ENCODE measurements around the gene HAUS3. TPM values are rescaled to one million over a fixed set of nuclear protein-coding genes. Genes with fewer than 3 reads are reported as not detected.

HAUS3 gene
- total and polyA plus RNA-seq, 4 donors: 5.6 to 21.0 (median 12.1) TPM

DNA sequence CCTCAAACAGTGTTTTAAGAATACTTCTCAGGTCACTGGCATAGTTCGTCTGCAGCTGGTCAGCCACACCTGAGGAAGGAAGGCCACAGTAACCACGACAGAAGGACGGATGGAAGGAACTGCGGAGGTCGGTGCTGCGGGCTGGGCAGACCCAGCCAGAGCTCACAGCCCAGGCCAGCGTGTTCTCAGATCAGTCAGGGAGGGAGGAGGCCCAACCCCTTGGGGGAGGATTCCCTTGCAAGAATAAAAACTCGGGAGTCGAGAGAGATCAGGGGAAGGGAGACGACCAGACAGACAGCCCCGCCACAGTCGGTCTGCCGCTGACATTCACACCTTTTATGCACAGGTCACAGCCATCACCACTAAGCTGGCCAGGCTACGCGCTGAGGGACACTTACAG is 31.3 kb upstream of the HAUS3 start:
- TF ChIP-seq, protein P1, sequence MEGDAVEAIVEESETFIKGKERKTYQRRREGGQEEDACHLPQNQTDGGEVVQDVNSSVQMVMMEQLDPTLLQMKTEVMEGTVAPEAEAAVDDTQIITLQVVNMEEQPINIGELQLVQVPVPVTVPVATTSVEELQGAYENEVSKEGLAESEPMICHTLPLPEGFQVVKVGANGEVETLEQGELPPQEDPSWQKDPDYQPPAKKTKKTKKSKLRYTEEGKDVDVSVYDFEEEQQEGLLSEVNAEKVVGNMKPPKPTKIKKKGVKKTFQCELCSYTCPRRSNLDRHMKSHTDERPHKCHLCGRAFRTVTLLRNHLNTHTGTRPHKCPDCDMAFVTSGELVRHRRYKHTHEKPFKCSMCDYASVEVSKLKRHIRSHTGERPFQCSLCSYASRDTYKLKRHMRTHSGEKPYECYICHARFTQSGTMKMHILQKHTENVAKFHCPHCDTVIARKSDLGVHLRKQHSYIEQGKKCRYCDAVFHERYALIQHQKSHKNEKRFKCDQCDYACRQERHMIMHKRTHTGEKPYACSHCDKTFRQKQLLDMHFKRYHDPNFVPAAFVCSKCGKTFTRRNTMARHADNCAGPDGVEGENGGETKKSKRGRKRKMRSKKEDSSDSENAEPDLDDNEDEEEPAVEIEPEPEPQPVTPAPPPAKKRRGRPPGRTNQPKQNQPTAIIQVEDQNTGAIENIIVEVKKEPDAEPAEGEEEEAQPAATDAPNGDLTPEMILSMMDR (IDR thresholded peaks at IDR 0.05; ENCODE audit: control extremely low read depth, extremely low read depth): no peak
- peaks cover 0 to 19% (median 0%) of the 10 kb centered on the region in 5 donors for H3K4me1 ChIP-seq (ENCODE audit: control insufficient read depth in 5 of 5, insufficient read depth in 5 of 5, low read length in 5 of 5)
- H3K27ac ChIP-seq (ENCODE audit: low read depth in 1 of 2, low read length in 1 of 2): no peak overlapping the region
- no peak overlapping the region for H3K9ac ChIP-seq (ENCODE audit: insufficient read depth in 1 of 2, low read length in 2 of 2)
- H3K27me3 ChIP-seq (ENCODE audit: control insufficient read depth in 3 of 3, insufficient read depth in 3 of 3, low read length in 2 of 3): no peaks in the 10 kb centered on the region
- peaks cover 0 to 2% (median 0%) of the 10 kb centered on the region in 4 donors for H3K36me3 ChIP-seq (ENCODE audit: control insufficient read depth in 4 of 4, insufficient read depth in 4 of 4, low read length in 4 of 4)
- no peak for DNase-seq
- ATAC-seq (ENCODE audit: insufficient read depth, low FRiP score): no peak
- H3K4me3 ChIP-seq: no peak overlapping the region
- no peaks in the 10 kb centered on the region for H3K9me3 ChIP-seq (ENCODE audit: control insufficient read depth in 4 of 4, insufficient read depth in 3 of 4, low read length in 3 of 4)
- 78 to 81% methylated on average over 15 of the region's 15 CpGs for WGBS, 2 donors

DNA sequence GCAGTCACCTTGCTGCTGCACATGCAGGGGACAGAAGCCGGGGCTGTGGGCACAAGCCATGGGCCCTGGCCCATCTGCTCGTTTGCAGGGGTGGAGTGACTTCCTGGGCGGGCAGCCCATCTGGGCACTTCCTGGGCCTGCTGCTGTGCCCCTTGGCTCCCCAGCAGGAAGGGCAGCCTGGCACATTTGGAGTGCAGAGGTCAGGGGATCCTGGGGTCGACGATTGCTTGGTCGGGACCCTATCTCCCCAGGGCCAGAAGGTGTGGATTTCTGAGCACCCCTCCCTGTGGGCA is 30.9 kb upstream of the HAUS3 start:
- Histone ChIP-seq H3K27me3 (ENCODE audit: control insufficient read depth in 3 of 3, insufficient read depth in 3 of 3, low read length in 2 of 3) (no peaks in the 10 kb centered on the region), H3K9ac (ENCODE audit: insufficient read depth in 1 of 2, low read length in 2 of 2) (no peak overlapping the region), H3K4me1 (ENCODE audit: control insufficient read depth in 5 of 5, insufficient read depth in 5 of 5, low read length in 5 of 5) (peaks cover 0 to 19% (median 0%) of the 10 kb centered on the region in 5 donors), H3K27ac (ENCODE audit: low read depth in 1 of 2, low read length in 1 of 2) (no peak overlapping the region), H3K4me3 (no peak overlapping the region), H3K9me3 (ENCODE audit: control insufficient read depth in 4 of 4, insufficient read depth in 3 of 4, low read length in 3 of 4) (no peaks in the 10 kb centered on the region), H3K36me3 (ENCODE audit: control insufficient read depth in 4 of 4, insufficient read depth in 4 of 4, low read length in 4 of 4) (peaks cover 0 to 2% (median 0%) of the 10 kb centered on the region in 4 donors)
- 77 to 81% methylated on average over 6 of the region's 6 CpGs for WGBS, 2 donors
- DNase-seq: no peak
- TF ChIP-seq, protein P1 (IDR thresholded peaks at IDR 0.05; ENCODE audit: control extremely low read depth, extremely low read depth): no peak
- no peak for ATAC-seq (ENCODE audit: insufficient read depth, low FRiP score)

DNA sequence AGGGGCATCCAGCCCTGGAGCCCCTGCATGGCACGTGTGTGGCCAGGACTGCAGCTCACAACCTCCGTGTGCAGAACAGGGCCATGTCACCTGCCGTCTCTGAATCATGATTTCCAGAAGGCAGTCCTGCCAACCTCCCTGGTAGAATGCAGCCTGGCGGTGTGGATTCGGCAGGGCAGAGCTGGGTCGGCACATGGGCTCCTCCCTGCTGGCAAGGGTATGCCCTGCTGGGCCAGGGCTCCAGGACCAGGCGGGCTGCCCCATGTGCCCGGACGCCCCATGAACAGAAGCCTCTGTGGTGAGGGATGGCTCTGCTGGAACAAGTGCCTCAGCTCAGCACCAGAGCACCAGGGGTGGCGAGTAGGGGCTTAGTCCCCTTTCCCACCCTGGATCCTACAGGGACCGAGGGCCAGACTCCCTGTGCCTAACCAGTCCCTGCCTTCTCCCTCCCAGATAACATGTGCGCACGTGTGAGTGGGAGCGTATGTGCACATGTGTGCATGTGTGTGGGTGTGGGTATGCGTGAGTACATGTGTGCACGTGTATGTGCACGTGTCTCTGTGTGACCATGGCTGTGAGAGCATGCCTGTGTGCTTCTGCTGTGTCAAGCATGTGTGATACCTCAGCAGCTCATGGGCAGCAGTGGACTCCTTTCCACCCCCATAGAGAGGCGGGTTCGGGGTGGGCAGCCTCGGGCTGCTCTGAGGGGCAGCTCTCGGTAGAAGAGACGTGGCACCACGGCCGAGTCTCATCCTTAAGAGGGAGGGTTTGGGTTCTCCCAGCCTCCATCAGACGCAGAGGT is 30.3 kb upstream of the HAUS3 start:
- no peak for ATAC-seq (ENCODE audit: insufficient read depth, low FRiP score)
- H3K4me1 ChIP-seq (ENCODE audit: control insufficient read depth in 5 of 5, insufficient read depth in 5 of 5, low read length in 5 of 5): peaks cover 0 to 25% (median 0%) of the 10 kb centered on the region in 5 donors
- TF ChIP-seq, protein P1 (IDR thresholded peaks at IDR 0.05; ENCODE audit: control extremely low read depth, extremely low read depth): no peak
- H3K27ac ChIP-seq (ENCODE audit: low read depth in 1 of 2, low read length in 1 of 2): no peak overlapping the region
- no peak for DNase-seq
- peaks cover 0 to 2% (median 0%) of the 10 kb centered on the region in 4 donors for H3K36me3 ChIP-seq (ENCODE audit: control insufficient read depth in 4 of 4, insufficient read depth in 4 of 4, low read length in 4 of 4)
- no peak overlapping the region for H3K4me3 ChIP-seq
- WGBS, 2 donors: 93% methylated on average over 25 of the region's 25 CpGs
- no peak overlapping the region for H3K9ac ChIP-seq (ENCODE audit: insufficient read depth in 1 of 2, low read length in 2 of 2)
- no peaks in the 10 kb centered on the region for H3K9me3 ChIP-seq (ENCODE audit: control insufficient read depth in 4 of 4, insufficient read depth in 3 of 4, low read length in 3 of 4)
- H3K27me3 ChIP-seq (ENCODE audit: control insufficient read depth in 3 of 3, insufficient read depth in 3 of 3, low read length in 2 of 3): no peaks in the 10 kb centered on the region
